ENCODE data around the gene P2RX2.

DNA sequence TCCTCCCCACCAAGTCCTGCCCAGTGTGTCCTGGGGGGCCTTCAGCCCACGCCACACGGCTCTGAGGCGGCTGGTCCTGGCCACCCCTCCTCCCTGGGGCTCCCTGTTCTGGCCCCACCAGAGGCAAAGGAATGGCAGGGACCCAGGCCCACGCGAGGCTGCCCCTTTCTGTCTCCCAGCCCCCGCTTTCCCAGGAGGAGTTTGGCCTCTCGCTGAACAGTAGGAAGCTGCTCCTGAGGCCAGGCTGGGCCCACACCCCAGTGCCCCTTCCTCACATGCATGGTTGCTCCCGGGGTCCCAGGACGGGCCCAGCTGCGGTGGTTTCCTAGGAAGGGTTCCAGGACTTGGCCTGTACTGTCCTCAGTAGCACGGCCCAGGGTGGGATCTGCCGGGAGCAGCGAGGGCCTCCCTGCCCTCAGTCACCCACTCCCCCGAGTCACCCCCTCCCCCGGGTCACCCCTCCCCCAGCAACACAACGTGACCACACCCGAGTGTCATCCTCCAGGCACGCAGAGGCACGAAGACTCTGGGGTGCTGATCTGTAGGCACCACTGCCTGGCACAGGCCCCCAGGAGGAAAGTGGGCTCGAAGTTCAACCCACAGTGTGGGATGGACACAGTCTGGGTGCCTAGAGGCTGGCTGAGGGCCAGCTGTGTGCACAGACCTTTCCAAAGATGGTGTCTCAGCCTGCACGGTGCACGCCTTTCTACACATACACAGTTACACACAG lies 41.2 kb upstream of the P2RX2 start:
- TF ChIP-seq, protein P1, sequence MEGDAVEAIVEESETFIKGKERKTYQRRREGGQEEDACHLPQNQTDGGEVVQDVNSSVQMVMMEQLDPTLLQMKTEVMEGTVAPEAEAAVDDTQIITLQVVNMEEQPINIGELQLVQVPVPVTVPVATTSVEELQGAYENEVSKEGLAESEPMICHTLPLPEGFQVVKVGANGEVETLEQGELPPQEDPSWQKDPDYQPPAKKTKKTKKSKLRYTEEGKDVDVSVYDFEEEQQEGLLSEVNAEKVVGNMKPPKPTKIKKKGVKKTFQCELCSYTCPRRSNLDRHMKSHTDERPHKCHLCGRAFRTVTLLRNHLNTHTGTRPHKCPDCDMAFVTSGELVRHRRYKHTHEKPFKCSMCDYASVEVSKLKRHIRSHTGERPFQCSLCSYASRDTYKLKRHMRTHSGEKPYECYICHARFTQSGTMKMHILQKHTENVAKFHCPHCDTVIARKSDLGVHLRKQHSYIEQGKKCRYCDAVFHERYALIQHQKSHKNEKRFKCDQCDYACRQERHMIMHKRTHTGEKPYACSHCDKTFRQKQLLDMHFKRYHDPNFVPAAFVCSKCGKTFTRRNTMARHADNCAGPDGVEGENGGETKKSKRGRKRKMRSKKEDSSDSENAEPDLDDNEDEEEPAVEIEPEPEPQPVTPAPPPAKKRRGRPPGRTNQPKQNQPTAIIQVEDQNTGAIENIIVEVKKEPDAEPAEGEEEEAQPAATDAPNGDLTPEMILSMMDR (IDR thresholded peaks at IDR 0.05; ENCODE audit: low read depth, low read length, poor library complexity, severe bottlenecking): no peak
- no peak for TF ChIP-seq EZH2phosphoT487 (IDR thresholded peaks at IDR 0.05; ENCODE audit: borderline replicate concordance, low read length)
